ENCODE results near the gene OR5H6.
"Not testable (repeated sequence)": the region's sequence is repeated elsewhere in the genome, so short reads cannot be mapped to it uniquely, and the experiment has no call there.

OR5H6 gene

DNA sequence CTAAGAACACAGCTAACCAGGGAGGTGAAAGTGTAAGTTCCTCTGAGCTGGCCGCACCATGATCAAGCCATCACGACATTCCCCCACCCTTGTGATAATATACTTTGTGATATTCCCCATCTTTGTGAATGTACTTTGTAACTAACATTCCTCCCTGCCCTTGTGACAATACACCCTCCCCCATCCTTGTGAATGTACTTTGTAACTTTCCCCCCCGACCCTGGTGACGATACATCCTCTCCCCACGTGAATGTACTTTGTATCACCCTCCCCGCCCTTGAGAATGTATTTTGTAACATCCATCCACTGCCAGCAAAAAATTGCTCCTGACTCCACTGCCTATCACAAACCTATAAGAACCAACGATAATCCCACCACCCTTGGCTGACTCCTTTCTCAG is 20.2 kb upstream of the OR5H6 start:
- H3K4me3 ChIP-seq (ENCODE audit: low read depth, low read length), result no peak overlapping the region
- TF ChIP-seq, protein P1, sequence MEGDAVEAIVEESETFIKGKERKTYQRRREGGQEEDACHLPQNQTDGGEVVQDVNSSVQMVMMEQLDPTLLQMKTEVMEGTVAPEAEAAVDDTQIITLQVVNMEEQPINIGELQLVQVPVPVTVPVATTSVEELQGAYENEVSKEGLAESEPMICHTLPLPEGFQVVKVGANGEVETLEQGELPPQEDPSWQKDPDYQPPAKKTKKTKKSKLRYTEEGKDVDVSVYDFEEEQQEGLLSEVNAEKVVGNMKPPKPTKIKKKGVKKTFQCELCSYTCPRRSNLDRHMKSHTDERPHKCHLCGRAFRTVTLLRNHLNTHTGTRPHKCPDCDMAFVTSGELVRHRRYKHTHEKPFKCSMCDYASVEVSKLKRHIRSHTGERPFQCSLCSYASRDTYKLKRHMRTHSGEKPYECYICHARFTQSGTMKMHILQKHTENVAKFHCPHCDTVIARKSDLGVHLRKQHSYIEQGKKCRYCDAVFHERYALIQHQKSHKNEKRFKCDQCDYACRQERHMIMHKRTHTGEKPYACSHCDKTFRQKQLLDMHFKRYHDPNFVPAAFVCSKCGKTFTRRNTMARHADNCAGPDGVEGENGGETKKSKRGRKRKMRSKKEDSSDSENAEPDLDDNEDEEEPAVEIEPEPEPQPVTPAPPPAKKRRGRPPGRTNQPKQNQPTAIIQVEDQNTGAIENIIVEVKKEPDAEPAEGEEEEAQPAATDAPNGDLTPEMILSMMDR (IDR thresholded peaks at IDR 0.05; ENCODE audit: low read depth, low read length), result no peak

DNA sequence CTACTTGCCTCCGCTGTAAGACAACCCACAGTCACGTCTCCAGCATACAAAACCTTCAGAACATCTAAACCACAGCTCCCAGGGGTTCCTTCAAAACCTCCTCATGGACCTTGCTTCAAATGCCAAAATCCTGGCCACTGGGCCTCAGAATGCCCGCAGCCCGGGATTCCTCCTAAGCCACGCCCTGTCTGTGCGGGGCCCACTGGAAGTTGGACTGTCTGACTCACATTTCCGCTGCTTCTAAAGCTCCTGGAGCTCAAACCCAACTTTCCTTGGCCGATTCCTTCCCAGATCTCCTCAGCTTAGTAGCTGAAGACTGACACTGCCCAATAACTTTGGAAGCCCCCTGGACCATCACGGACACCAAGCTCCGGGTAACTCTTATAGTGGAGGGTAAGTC is 17.9 kb upstream of the OR5H6 start:
- TF ChIP-seq, protein P1 (IDR thresholded peaks at IDR 0.05; ENCODE audit: low read depth, low read length), result no peak

DNA sequence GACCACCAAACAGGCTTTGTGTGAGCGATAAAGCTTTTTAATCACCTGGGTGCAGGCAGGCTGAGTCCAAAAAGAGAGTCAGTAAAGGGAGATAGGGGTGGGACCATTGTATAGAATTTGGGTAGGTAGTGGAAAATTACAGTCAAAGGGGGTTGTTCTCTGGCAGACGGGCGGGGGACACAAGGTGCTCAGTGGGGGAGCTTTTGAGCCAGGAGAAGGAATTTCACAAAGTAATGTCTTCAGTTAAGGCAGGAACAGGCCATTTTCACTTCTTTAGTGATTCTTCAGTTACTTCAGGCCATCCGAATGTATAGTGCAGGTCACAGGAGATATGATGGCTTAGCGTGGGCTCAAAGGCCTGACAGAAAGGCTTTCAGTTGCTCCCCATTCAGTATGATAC is 8.0 kb upstream of the OR5H6 start:
- not testable (repeated sequence) for H3K4me3 ChIP-seq (ENCODE audit: low read depth, low read length)

More for the DNA sequence above, 17.9 kb upstream of the OR5H6 start:
- no peak overlapping the region for H3K4me3 ChIP-seq (ENCODE audit: low read depth, low read length)

DNA sequence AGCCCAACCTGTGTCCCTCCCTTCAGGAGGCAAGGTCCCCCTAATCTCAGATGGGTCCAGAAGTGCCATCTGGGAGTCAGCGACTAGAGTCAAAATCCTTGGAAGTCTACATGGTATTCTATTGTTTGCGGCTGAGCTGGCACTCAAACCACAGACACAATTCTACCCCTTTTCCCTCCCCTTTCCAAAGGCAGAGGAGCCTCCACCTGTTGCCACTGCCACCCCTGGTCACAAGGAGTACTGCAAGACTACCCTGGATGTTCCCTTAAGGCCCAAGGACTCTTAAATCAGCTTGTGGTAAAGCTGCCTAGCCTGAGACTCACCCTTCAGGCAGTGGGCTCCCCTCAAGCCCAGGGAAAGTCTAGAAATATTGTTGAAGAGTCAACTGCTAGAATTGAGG is 4.3 kb upstream of the OR5H6 start:
- TF ChIP-seq, protein P1 (IDR thresholded peaks at IDR 0.05; ENCODE audit: low read depth, low read length), result no peak

DNA sequence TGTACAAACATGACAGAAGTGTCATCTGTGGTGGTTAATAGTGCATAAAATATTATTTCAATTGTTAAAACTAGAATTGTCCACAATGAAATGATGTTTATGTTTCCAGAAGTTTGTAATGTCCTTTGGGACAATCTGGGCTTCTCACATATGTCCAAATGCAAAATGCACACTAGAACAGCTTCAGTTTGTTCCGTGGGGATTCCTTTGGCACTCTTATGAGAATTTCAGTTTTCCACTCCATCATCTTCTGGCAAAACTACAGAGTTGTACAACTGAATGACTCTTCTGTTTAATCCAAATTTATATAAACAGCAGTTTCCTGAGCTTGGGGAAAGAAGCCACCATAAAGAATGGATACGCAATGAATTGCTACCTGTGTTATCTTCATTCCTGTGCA is 2.0 kb upstream of the OR5H6 start:
- TF ChIP-seq, protein P1 (IDR thresholded peaks at IDR 0.05; ENCODE audit: low read depth, low read length), result no peak
- H3K4me3 ChIP-seq (ENCODE audit: low read depth, low read length), result no peak overlapping the region

More for the DNA sequence above, 4.3 kb upstream of the OR5H6 start:
- H3K4me3 ChIP-seq (ENCODE audit: low read depth, low read length), result no peak overlapping the region

DNA sequence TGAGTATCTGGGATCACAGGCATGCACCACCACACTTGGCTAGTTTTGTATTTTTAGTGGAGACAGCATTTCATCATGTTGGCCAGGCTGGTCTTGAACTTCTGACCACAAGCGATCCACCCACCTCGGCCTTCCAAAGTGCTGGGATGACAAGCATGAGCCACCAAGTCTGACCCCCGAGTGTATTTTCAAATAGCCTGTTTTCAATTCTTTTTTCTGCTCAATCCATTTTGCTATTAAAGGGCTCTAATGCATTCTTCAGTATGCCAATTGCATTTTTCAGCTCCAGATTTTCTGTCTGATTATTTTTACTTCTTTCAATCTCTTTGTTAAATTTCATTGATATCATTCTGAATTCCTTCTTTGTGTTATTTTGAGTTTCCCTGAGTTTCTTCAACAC is 5.8 kb downstream of the OR5H6 start:
- TF ChIP-seq, protein P1 (IDR thresholded peaks at IDR 0.05; ENCODE audit: low read depth, low read length), result no peak
- H3K4me3 ChIP-seq (ENCODE audit: low read depth, low read length), result no peak overlapping the region

DNA sequence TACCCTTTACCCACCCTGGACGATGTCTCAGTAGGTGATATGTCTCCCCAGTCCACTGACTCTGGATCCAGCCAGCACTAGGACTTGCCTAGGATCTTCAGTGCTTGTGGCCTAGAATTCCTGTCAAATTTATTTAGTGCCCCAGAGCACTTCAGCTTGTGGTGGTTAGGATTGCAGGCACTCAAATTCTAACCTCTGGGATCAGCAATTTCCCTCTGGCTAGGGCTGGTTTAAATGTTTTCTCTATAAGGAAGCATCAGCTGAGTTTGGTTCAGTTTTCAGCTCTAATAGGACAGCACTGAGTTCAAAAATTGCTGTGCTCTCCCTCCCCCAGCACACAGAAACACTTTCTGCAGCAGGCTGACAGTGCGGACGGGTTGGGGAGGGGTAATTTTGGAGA is 8.1 kb downstream of the OR5H6 start:
- TF ChIP-seq, protein P1 (IDR thresholded peaks at IDR 0.05; ENCODE audit: low read depth, low read length), result no peak
- no peak overlapping the region for H3K4me3 ChIP-seq (ENCODE audit: low read depth, low read length)

DNA sequence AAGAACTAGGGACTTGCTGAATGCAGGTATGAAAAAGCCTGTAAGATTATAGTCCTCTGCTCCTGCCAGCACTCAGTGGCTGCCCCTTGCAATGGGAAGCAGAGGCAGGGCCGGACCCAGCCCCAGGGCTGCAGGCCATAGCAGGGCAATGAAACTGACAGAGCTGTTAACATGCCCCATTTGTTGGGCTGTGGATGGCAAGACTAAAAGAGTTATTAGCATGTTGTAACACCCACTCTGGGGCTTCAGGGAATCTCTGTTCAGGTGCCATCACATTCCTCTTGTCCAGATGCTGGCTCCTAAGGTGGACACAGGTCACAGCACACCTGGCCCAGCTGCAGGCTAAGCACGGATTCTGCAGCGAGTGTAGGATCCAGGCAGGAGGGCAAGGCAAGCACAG is 10.9 kb downstream of the OR5H6 start:
- TF ChIP-seq, protein P1 (IDR thresholded peaks at IDR 0.05; ENCODE audit: low read depth, low read length), result no peak

More for the DNA sequence above, 10.9 kb downstream of the OR5H6 start:
- no peak overlapping the region for H3K4me3 ChIP-seq (ENCODE audit: low read depth, low read length)

Measured in WI38 (cell line).